ENCODE results near the gene ASIC2.

Gene ASIC2

DNA sequence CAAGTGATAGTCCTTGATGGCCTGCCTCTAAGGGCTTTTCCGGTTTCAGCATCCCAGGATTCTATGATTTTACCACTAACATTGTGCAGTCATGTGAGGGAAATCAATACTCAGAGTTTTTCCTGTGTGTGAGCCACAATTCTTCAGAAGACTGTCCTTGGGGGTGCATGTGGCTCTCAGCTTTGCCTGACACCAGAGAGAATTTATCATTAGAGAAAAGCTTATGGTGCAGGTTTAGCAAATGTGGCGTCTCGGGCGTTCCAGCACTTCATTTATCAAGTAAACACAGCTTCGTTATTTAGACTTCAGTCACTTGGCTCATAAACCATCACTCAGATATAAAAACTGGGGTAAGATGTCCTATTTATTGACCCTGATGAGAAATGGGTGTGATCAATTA lies 238.7 kb downstream of the ASIC2 start:
- no peaks in the 10 kb centered on the region for H3K36me3 ChIP-seq (ENCODE audit: control insufficient read depth, insufficient read depth, low read length, severe bottlenecking)
- no peaks in the 10 kb centered on the region for H3K9me3 ChIP-seq (ENCODE audit: control insufficient read depth, low read length)
- peaks cover 15% of the 10 kb centered on the region for H3K27me3 ChIP-seq (replicated peaks; ENCODE audit: control insufficient read depth, insufficient read depth, low read length)
- no peak overlapping the region for H3K9ac ChIP-seq (ENCODE audit: low read length)
- no peak for DNase-seq (ENCODE audit: low read depth)
- peaks cover 2% of the 10 kb centered on the region for H3K4me1 ChIP-seq (ENCODE audit: control insufficient read depth, insufficient read depth, low read length)
- H3K4me3 ChIP-seq (ENCODE audit: low read length), result no peak overlapping the region

DNA sequence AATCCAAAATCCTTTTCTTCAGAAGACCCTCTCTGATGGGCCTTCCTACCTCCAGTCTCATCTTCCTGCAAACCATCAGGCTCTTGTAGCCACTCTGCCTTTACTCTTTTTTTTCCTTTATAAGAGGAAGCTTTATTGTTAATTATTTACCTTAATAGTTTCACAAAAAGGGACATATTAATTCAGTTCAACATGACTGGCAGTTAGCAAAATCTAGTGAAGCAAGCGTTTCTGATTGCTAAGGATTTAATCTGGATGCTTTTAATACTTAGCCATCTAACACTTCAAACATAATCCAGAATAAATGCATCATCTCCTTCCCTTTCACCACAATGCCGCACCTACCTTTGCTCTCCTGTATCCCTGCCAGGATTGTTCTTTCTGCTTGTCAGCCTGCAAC lies 239.4 kb downstream of the ASIC2 start:
- H3K9ac ChIP-seq (ENCODE audit: low read length), result no peak overlapping the region
- peaks cover 2% of the 10 kb centered on the region for H3K4me1 ChIP-seq (ENCODE audit: control insufficient read depth, insufficient read depth, low read length)
- H3K9me3 ChIP-seq (ENCODE audit: control insufficient read depth, low read length), result no peaks in the 10 kb centered on the region
- H3K4me3 ChIP-seq (ENCODE audit: low read length), result no peak overlapping the region
- DNase-seq (ENCODE audit: low read depth), result no peak
- no peaks in the 10 kb centered on the region for H3K36me3 ChIP-seq (ENCODE audit: control insufficient read depth, insufficient read depth, low read length, severe bottlenecking)
- H3K27me3 ChIP-seq (replicated peaks; ENCODE audit: control insufficient read depth, insufficient read depth, low read length), result peaks cover 18% of the 10 kb centered on the region

DNA sequence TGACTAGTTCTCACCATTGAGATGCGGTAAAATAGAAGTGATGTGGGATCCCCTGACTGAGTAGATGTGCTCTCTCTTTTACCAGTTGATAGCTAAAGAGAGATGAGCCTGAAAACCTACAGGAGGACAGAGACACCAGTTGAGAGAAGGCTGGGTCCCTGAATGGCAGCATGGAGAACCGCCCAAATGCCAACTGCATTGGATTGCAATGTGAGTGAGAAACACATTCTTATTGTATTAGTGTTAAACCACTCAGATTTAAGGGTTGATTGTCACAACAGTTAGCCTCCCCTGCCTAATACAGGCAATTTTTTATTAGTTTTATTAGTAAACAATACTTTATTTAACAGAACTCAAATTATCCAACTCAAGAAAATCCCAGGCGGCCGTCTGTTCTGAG lies 240.2 kb downstream of the ASIC2 start:
- H3K27me3 ChIP-seq (replicated peaks; ENCODE audit: control insufficient read depth, insufficient read depth, low read length), result peaks cover 18% of the 10 kb centered on the region
- peaks cover 2% of the 10 kb centered on the region for H3K4me1 ChIP-seq (ENCODE audit: control insufficient read depth, insufficient read depth, low read length)
- no peak overlapping the region for H3K9ac ChIP-seq (ENCODE audit: low read length)
- no peak overlapping the region for H3K4me3 ChIP-seq (ENCODE audit: low read length)
- H3K36me3 ChIP-seq (ENCODE audit: control insufficient read depth, insufficient read depth, low read length, severe bottlenecking), result no peaks in the 10 kb centered on the region
- no peak for DNase-seq (ENCODE audit: low read depth)
- peaks cover 3% of the 10 kb centered on the region for H3K9me3 ChIP-seq (ENCODE audit: control insufficient read depth, low read length)

DNA sequence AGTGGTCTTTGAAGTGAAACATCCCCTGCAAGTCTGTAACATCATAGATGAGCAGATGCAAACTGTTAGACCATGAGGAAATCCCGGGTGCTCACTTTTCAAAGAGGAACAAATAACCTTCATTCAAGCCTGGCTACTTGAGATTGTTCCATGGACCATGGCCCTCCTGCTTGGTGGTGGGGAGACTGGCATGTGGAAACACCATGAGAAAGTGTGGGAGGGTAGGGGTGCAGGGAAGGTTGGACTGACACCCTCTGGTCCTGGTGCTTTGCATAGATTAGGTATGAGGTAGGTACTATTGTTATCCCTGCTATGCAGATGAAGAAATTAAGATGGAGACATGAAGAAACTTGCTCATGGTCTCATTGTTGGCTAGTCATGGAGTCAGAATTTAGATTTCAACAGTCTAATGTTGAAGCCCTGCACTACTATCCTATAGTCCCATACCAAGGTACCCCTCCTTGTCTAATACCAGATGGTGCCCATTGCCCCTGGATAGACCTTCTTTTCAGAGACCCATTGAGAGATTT lies 242.4 kb downstream of the ASIC2 start:
- Histone ChIP-seq H3K4me1 (ENCODE audit: control insufficient read depth, insufficient read depth, low read length) (no peaks in the 10 kb centered on the region), H3K36me3 (ENCODE audit: control insufficient read depth, insufficient read depth, low read length, severe bottlenecking) (no peaks in the 10 kb centered on the region), H3K27me3 (replicated peaks; ENCODE audit: control insufficient read depth, insufficient read depth, low read length) (peaks cover 18% of the 10 kb centered on the region)

DNA sequence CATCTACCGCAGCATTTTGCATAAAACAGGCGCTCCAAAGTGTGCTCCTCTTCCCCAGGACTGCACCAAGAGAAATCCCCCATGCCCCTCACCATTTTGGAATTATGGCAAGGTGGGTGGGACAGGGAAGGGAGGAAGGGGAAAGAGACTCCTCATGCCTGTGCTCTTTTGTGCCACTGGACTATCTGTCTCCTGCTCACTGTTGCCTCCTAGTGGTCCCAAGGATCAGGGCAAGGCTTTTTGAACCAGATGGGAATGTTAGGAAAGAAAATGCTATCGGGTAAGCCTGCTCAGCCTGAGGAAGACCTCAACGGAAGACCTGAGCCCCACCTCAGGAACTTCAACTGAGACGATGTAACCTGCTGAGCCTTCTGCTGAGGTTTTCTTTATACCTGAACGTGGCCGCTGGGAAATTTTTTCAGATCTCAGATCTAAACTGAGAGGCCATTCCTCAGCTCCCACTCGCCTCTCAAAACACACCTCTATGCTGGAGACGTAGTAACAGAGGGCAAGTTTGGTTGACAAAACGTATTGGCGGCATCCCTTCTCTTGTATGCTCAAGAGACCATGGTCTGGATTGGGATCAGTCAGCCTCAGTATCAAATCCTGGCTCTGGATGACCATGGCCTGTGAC lies 243.2 kb downstream of the ASIC2 start:
- peak; percentile 68 for DNase-seq (ENCODE audit: low read depth)
- peaks cover 14% of the 10 kb centered on the region for H3K27me3 ChIP-seq (replicated peaks; ENCODE audit: control insufficient read depth, insufficient read depth, low read length)

More for the DNA sequence above, 242.4 kb downstream of the ASIC2 start:
- Histone ChIP-seq H3K4me3 (ENCODE audit: low read length) (no peak overlapping the region), H3K9me3 (ENCODE audit: control insufficient read depth, low read length) (peaks cover 5% of the 10 kb centered on the region), H3K9ac (ENCODE audit: low read length) (no peak overlapping the region)
- no peak for DNase-seq (ENCODE audit: low read depth)

DNA sequence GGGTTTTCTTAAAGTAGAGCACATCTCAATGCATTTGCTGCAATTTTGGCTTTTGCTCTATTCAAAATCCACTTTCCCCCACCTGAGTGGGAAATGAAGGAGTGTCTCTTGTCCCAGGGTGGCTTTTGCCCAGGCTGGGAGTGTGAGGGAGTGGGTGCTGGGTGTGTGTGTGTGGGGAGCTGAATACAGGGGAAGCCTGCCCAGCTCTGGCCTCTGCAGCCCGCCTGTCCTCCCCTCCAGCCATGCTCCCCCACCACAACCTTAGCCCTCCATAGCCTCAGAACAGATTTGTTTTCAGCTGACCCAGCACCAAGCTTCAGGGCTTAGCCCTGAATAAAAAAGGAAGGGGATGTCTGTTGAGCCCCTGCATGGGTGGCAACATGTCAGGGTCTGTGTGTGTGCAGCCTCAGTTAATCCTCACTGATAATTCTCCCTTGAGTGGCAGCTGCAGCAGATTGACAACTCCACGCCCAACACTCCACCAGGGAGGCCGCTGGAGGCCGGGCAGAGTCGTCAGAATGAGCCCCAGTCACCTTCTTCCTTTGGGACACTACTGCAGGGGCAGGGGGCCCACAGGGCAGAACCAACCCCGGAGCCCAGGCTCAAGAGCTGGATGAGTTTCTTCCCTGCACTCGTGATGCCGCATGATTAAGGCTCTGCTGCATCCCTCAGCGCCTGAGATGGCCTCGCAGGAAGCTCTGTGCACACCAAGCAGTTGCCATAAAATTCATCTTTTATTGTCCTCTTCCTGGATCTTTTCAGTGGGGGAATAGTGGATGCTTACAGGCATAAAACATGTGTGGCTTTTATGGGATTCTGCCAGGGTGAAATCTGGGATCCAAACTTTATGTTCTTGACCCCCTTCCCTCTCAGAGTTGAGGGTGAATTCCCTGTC lies 246.5 kb downstream of the ASIC2 start:
- no peak for DNase-seq (ENCODE audit: low read depth)
- H3K27me3 ChIP-seq (replicated peaks; ENCODE audit: control insufficient read depth, insufficient read depth, low read length), result peaks cover 14% of the 10 kb centered on the region
- H3K9me3 ChIP-seq (ENCODE audit: control insufficient read depth, low read length), result peaks cover 5% of the 10 kb centered on the region
- no peak overlapping the region for H3K9ac ChIP-seq (ENCODE audit: low read length)
- H3K4me1 ChIP-seq (ENCODE audit: control insufficient read depth, insufficient read depth, low read length), result no peaks in the 10 kb centered on the region
- H3K36me3 ChIP-seq (ENCODE audit: control insufficient read depth, insufficient read depth, low read length, severe bottlenecking), result no peaks in the 10 kb centered on the region
- H3K4me3 ChIP-seq (ENCODE audit: low read length), result no peak overlapping the region

More for the DNA sequence above, 243.2 kb downstream of the ASIC2 start:
- peaks cover 5% of the 10 kb centered on the region for H3K9me3 ChIP-seq (ENCODE audit: control insufficient read depth, low read length)
- H3K4me1 ChIP-seq (ENCODE audit: control insufficient read depth, insufficient read depth, low read length), result no peaks in the 10 kb centered on the region
- no peaks in the 10 kb centered on the region for H3K36me3 ChIP-seq (ENCODE audit: control insufficient read depth, insufficient read depth, low read length, severe bottlenecking)
- H3K9ac ChIP-seq (ENCODE audit: low read length), result no peak overlapping the region
- no peak overlapping the region for H3K4me3 ChIP-seq (ENCODE audit: low read length)

DNA sequence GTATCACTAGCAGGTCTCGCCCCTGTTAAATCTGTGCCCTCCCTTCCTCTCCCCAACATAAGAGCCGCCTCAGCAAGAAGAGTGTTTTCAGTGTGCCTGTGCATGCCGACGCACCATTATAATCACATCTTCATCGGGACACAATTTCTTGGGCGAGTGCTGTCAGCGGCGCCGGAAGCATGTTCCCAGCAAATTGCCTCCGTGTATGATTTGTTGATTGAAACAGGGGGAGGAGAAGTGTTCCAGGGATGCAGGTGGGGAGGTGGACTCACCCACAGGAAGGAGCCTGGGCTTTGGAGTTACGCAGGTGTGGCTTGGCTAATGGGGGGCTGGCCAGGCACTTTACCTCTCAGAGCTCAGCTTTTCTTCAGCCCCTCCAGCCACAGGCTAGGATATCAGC lies 247.9 kb downstream of the ASIC2 start:
- Histone ChIP-seq H3K36me3 (ENCODE audit: control insufficient read depth, insufficient read depth, low read length, severe bottlenecking) (no peaks in the 10 kb centered on the region), H3K4me3 (ENCODE audit: low read length) (no peak overlapping the region), H3K9me3 (ENCODE audit: control insufficient read depth, low read length) (peaks cover 5% of the 10 kb centered on the region), H3K9ac (ENCODE audit: low read length) (no peak overlapping the region), H3K4me1 (ENCODE audit: control insufficient read depth, insufficient read depth, low read length) (no peaks in the 10 kb centered on the region), H3K27me3 (replicated peaks; ENCODE audit: control insufficient read depth, insufficient read depth, low read length) (peaks cover 6% of the 10 kb centered on the region)
- DNase-seq (ENCODE audit: low read depth), result no peak

DNA sequence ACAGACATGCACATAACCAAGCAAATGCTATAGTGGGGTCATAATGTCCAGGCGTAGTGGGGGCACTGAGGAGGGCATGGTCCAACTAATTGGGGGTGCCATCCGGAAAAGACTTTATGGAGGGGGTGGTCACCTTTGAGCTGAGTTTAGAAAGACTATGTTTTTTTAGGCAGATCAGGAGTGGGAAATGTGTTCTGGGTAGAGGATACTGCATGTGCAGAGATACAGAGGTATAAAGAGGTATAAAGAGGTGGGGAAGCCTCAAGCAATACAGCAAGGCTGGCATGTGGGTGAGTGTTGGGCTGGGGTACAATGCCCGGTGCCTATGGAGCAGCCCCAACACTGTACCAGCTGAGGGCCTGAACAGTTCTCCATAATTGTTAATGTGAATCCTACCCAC lies 248.3 kb downstream of the ASIC2 start:
- Histone ChIP-seq H3K9me3 (ENCODE audit: control insufficient read depth, low read length) (peaks cover 5% of the 10 kb centered on the region), H3K9ac (ENCODE audit: low read length) (no peak overlapping the region), H3K36me3 (ENCODE audit: control insufficient read depth, insufficient read depth, low read length, severe bottlenecking) (no peaks in the 10 kb centered on the region), H3K27me3 (replicated peaks; ENCODE audit: control insufficient read depth, insufficient read depth, low read length) (peaks cover 3% of the 10 kb centered on the region), H3K4me3 (ENCODE audit: low read length) (no peak overlapping the region), H3K4me1 (ENCODE audit: control insufficient read depth, insufficient read depth, low read length) (no peaks in the 10 kb centered on the region)
- DNase-seq (ENCODE audit: low read depth), result no peak

DNA sequence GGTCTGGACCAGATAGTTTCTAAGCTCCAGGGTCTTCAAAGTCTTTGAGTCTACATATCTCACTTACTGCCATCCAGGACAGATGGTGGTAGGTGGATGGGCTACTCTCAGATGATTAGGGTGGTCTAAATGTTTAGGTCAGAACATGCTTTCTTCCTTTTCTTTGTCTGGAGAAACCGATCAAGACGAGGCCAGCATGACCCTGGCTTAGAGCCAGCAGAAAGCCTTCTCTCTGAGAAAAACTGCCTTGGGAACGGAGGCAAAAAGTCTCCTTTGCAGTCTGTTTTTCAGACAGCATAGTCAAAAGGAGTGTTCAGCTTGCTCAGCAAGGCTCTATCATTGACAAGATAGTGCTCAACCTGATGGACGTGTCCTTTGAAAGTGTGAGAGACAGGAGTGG lies 252.6 kb downstream of the ASIC2 start:
- no peak overlapping the region for H3K4me3 ChIP-seq (ENCODE audit: low read length)
- no peaks in the 10 kb centered on the region for H3K36me3 ChIP-seq (ENCODE audit: control insufficient read depth, insufficient read depth, low read length, severe bottlenecking)
- DNase-seq (ENCODE audit: low read depth), result no peak
- H3K27me3 ChIP-seq (replicated peaks; ENCODE audit: control insufficient read depth, insufficient read depth, low read length), result peaks cover 19% of the 10 kb centered on the region
- H3K4me1 ChIP-seq (ENCODE audit: control insufficient read depth, insufficient read depth, low read length), result no peaks in the 10 kb centered on the region
- H3K9me3 ChIP-seq (ENCODE audit: control insufficient read depth, low read length), result peaks cover 2% of the 10 kb centered on the region
- no peak overlapping the region for H3K9ac ChIP-seq (ENCODE audit: low read length)

DNA sequence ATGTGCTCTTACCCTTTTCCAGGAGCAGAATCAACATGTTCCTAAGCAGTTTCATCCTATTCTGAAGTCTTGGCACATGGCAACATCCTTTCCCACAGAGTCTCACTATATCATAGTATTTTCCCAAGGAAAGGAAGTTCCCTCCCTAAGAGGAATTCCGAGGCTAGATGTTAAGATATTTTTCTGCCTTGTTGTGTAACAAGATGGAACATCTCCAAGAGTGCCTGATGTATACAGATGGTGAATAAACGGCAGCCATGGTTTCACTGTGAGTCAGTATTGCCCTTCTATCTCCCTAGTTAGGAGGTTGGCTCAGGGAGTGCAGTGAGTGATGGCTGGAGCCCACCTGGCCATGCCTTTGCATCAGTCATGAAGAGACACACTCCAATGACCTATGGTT lies 253.2 kb downstream of the ASIC2 start:
- DNase-seq (ENCODE audit: low read depth), result peak; percentile 19
- Histone ChIP-seq H3K4me3 (ENCODE audit: low read length) (no peak overlapping the region), H3K4me1 (ENCODE audit: control insufficient read depth, insufficient read depth, low read length) (no peaks in the 10 kb centered on the region), H3K9ac (ENCODE audit: low read length) (no peak overlapping the region), H3K27me3 (replicated peaks; ENCODE audit: control insufficient read depth, insufficient read depth, low read length) (peaks cover 22% of the 10 kb centered on the region), H3K9me3 (ENCODE audit: control insufficient read depth, low read length) (peaks cover 7% of the 10 kb centered on the region), H3K36me3 (ENCODE audit: control insufficient read depth, insufficient read depth, low read length, severe bottlenecking) (no peaks in the 10 kb centered on the region)

DNA sequence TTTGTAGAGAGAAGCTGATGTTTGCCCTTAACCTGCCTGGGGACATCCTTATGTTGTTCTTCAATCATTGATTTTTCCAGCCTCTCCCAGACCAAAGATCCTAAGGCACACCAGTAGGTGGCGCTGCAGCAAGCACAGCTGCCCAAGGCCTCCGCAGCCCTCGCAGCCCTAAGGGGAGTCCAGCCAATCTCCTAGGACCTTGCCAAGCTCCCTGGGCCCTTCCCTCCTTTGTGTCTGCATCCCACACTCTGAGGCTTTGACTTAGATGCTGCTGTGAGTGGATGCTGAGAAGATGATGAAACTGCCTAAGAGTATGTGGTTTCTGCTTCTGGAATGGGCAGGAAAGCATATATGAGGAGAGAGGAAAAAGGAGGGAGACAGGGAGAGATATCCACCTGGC lies 254.4 kb downstream of the ASIC2 start:
- H3K9me3 ChIP-seq (ENCODE audit: control insufficient read depth, low read length), result peaks cover 15% of the 10 kb centered on the region
- H3K27me3 ChIP-seq (replicated peaks; ENCODE audit: control insufficient read depth, insufficient read depth, low read length), result peaks cover 22% of the 10 kb centered on the region
- H3K36me3 ChIP-seq (ENCODE audit: control insufficient read depth, insufficient read depth, low read length, severe bottlenecking), result no peaks in the 10 kb centered on the region
- no peak for DNase-seq (ENCODE audit: low read depth)
- no peak overlapping the region for H3K4me3 ChIP-seq (ENCODE audit: low read length)
- no peaks in the 10 kb centered on the region for H3K4me1 ChIP-seq (ENCODE audit: control insufficient read depth, insufficient read depth, low read length)
- no peak overlapping the region for H3K9ac ChIP-seq (ENCODE audit: low read length)

Data from adipocyte (in vitro differentiated cells).